Activated CD8-positive, alpha-beta T cell treated with anti-CD3 and anti-CD28 coated beads for 36 hours (primary cell): ENCODE data around the gene CDK11A. TPM values are rescaled to one million over a fixed set of nuclear protein-coding genes. Genes with fewer than 3 reads are reported as not detected.
"Not testable (repeated sequence)": the region's sequence is repeated elsewhere in the genome, so short reads cannot be mapped to it uniquely, and the experiment has no call there.

Experiments used
- ATAC-seq: fragments of 200-7000 bp; cut with Tn5 transposase; one replicate; pipeline ENCODE4 v1.10.0; 2021; ENCODE audit warnings: mild to moderate bottlenecking, moderate library complexity
- CTCF ChIA-PET: fragments of 350-600 bp; sonication (Branson Sonifier 250); formaldehyde crosslinking; loops from one replicate; lab custom pipeline; 2021; ENCODE audit warnings: antibody characterized with exemption; lab: Charles Lee
- POLR2A ChIA-PET: fragments of 350-600 bp; sonication (Branson Sonifier 250); formaldehyde crosslinking; loops from one replicate; lab custom pipeline; 2021; ENCODE audit warnings: antibody characterized with exemption; lab: Charles Lee
- DNase-seq: peaks from one replicate; pipeline ENCODE4 v3.0.0-alpha.2; 2020
- H3K27ac Mint-ChIP-seq: one replicate; pipeline ENCODE4 v1.8.0; 2021; ENCODE audit warnings: mild to moderate bottlenecking, mixed read lengths
- H3K27me3 Mint-ChIP-seq: one replicate; pipeline ENCODE4 v1.8.0; 2021; ENCODE audit warnings: mixed read lengths
- H3K36me3 Mint-ChIP-seq: one replicate; pipeline ENCODE4 v1.8.0; 2021; ENCODE audit warnings: low read depth, mixed read lengths
- H3K4me1 Mint-ChIP-seq: one replicate; pipeline ENCODE4 v1.8.0; 2021; ENCODE audit warnings: low read depth, mixed read lengths
- H3K4me3 Mint-ChIP-seq: one replicate; pipeline ENCODE4 v1.8.0; 2021; ENCODE audit warnings: mild to moderate bottlenecking, moderate library complexity, mixed read lengths
- H3K9me3 Mint-ChIP-seq: one replicate; pipeline ENCODE4 v1.8.0; 2021; ENCODE audit warnings: mixed read lengths
- intact Hi-C: fragments of 100-400 bp; cut with micrococcal nuclease; formaldehyde crosslinking; loops from one replicate; pipeline ENCODE4 v1.10.0; 2022
- total RNA-seq, 2 experiments: library from RNA; stranded (reverse); gene quantifications; one replicate each; pipeline ENCODE4 v1.2.3, GENCODE V29; 2021
- TF ChIP-seq, protein P1 (sequence below): fragments of 200-600 bp; IDR thresholded peaks from one replicate; pipeline ENCODE4 v1.8.0; 2022; ENCODE audit warnings: antibody characterized with exemption, mild to moderate bottlenecking

CDK11A gene
- total RNA-seq, 2 experiments from 2014 or later: 64.8 to 70.6 TPM

DNA sequence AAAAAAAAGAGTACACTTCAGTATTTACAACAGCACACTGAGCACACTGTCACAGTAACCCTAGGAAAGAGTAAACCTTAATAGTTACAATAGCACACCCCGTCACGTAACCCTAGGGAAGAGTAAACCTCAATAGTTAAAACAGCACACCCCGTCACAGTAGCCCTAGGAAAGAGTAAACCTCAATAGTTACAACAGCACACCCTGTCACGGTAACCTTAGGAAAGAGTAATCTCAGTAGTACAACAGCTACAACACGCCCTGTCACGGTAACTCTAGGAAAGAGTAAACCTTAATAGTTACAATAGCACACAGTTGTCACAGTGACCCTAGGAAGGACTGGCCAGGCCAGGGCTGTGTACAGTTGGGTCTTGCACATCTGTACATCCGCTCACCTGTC, 3.0 kb downstream of the CDK11A start:
- H3K4me3 Mint-ChIP-seq: no peak overlapping the region
- CTCF ChIA-PET: no interaction called here
- DNase-seq (no peak), ATAC-seq (no peak)
- H3K27me3 Mint-ChIP-seq: no peaks in the 10 kb centered on the region
- H3K9me3 Mint-ChIP-seq: no peaks in the 10 kb centered on the region
- TF ChIP-seq, protein P1, sequence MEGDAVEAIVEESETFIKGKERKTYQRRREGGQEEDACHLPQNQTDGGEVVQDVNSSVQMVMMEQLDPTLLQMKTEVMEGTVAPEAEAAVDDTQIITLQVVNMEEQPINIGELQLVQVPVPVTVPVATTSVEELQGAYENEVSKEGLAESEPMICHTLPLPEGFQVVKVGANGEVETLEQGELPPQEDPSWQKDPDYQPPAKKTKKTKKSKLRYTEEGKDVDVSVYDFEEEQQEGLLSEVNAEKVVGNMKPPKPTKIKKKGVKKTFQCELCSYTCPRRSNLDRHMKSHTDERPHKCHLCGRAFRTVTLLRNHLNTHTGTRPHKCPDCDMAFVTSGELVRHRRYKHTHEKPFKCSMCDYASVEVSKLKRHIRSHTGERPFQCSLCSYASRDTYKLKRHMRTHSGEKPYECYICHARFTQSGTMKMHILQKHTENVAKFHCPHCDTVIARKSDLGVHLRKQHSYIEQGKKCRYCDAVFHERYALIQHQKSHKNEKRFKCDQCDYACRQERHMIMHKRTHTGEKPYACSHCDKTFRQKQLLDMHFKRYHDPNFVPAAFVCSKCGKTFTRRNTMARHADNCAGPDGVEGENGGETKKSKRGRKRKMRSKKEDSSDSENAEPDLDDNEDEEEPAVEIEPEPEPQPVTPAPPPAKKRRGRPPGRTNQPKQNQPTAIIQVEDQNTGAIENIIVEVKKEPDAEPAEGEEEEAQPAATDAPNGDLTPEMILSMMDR: no peak
- POLR2A ChIA-PET: no interaction called here
- intact Hi-C loops: no loop called here
- H3K36me3 Mint-ChIP-seq: peaks cover 20% of the 10 kb centered on the region
- H3K4me1 Mint-ChIP-seq: peaks cover 4% of the 10 kb centered on the region
- no peak overlapping the region for H3K27ac Mint-ChIP-seq

DNA sequence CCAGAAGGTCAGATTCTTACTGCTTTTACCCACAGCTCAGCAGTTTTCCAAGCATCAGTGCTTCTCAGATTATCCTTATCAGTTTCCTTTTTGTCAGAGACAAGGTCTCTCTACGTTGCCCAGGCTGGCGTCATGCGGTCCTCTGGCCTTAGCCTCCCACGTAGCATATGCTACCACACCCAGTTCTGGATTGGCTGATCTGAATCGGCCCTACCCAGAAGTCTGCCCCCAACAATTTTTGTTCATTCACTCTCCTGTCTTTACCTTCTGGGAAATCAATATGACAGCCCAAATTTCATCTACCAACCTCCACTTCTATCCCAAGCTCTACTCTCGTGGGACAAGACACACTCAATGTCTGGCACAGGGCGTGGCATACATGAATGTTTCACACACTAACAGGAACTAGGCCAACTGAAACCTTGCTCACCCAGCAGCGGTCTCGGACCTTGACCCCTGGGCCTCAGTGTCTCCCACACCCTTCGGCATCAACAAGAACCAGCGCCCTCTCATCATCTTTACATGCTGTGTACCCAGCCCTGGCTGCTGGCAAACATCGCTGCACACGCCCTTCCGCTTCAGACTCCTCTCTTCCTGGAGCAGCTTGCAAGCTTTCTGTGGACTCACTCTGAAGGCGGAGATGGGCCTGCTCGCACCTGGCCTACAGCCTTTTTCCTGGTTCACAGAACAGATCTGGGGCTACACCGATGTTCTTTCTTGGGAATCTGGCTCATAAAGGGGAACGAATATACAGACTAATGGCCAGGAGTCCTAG, 8.9 kb downstream of the CDK11A start:
- POLR2A ChIA-PET, H3K27ac Mint-ChIP-seq, H3K4me3 Mint-ChIP-seq, intact Hi-C loops, H3K4me1 Mint-ChIP-seq, CTCF ChIA-PET, DNase-seq, H3K27me3 Mint-ChIP-seq, ATAC-seq, H3K9me3 Mint-ChIP-seq: not testable (repeated sequence)
- peaks cover 21% of the 10 kb centered on the region for H3K36me3 Mint-ChIP-seq

DNA sequence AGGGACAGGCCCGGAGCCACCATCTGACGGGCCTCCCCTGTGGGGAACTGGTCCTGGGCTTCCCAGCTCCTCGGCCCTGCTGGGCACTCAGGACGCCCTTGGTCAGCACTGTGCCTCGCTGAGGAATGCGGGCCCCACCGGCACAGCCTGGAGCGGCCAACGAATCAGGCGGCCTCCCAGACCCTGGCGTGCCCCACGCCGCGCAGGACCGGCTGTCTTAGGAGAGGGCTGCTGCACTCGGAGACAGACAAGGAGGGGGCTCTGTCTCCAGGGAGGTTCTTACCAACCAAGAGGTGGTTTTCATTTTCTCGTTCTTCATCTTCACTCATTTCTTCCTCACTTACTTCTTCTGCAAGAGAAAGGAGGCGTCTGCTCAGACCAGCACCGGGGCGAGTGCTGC, 16.3 kb downstream of the CDK11A start:
- ATAC-seq, DNase-seq, H3K4me1 Mint-ChIP-seq, H3K36me3 Mint-ChIP-seq, POLR2A ChIA-PET, H3K27me3 Mint-ChIP-seq, H3K9me3 Mint-ChIP-seq, H3K4me3 Mint-ChIP-seq, CTCF ChIA-PET, intact Hi-C loops, H3K27ac Mint-ChIP-seq: not testable (repeated sequence)

DNA sequence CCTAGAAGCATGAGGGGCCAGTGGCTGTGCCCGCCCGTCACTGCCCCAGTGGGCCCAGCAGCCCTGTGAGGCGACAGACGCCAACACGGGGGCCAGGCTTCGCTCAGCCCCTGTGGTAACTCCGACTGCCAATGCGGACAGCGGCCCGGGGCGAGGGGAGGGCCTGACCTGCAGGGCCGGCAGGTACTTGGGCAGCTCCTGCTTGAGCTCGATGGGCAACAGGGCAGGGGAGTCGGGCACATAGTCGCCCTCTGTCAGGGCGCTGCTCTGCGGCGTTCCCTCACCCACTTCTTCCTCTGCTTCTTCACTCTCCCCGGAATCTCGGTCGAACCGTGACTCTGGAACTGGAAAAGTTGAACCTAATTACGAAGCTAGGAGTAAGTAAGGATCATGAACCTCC, 16.9 kb downstream of the CDK11A start:
- ATAC-seq, POLR2A ChIA-PET, H3K27me3 Mint-ChIP-seq, H3K27ac Mint-ChIP-seq, H3K4me3 Mint-ChIP-seq, H3K9me3 Mint-ChIP-seq, DNase-seq, intact Hi-C loops, H3K4me1 Mint-ChIP-seq, CTCF ChIA-PET, H3K36me3 Mint-ChIP-seq: not testable (repeated sequence)

DNA sequence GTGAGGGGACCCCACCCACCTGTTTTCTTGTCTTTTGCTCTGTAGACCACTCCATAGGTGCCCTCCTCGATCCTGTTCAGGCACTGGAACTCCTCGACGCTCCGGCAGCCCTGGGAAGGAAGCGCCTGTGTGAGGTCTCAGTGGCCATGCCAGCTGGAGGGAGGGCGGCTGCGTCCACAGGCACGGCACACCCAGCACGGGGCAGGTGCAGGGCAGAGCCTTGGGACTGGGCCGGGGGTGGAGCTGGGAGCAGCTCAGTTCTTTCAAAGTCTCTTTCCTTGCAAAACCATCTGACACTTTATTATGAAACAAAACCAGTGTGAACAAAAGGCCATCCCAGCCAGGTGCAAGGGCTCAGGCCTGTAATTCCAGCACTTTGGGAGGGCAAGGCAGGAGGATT, 18.5 kb downstream of the CDK11A start:
- intact Hi-C loops, H3K27me3 Mint-ChIP-seq, POLR2A ChIA-PET, H3K36me3 Mint-ChIP-seq, H3K9me3 Mint-ChIP-seq, H3K27ac Mint-ChIP-seq, ATAC-seq, H3K4me3 Mint-ChIP-seq, DNase-seq, H3K4me1 Mint-ChIP-seq, CTCF ChIA-PET: not testable (repeated sequence)

DNA sequence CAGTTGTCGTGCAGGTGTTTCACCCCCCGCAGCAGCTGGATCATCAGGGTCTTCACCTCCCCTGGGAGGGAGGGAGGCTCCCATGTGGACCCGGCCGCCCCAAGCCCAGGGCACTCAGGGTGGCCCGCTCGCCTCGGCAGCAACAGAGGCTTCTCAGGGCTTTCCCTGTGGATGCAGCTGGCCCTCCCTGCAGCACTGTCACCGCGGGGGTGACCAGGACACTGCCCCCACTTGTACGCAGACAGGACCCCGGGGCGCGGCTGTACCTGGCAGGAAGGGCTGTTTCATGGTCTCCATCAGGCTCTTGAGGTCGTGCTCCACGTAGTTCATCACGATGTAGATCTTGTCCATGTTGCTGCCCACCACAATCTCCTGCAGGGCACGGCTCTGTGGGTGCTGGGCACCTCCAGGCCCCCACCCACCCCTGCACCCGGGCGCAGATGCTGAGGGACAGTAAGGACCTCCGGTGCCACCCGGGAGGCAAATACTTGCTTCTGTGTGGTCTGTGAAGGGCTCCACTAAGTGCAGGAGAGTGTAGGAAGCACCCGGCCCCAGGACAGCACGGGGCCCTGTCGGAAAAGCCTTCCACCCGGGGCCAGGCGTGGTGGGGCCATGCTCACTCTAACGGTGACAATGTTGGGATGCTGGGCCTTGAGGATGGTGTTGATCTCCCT, 19.7 kb downstream of the CDK11A start:
- DNase-seq, POLR2A ChIA-PET, H3K9me3 Mint-ChIP-seq, H3K4me1 Mint-ChIP-seq, H3K27me3 Mint-ChIP-seq, intact Hi-C loops, H3K36me3 Mint-ChIP-seq, H3K27ac Mint-ChIP-seq, H3K4me3 Mint-ChIP-seq, ATAC-seq, CTCF ChIA-PET: not testable (repeated sequence)

DNA sequence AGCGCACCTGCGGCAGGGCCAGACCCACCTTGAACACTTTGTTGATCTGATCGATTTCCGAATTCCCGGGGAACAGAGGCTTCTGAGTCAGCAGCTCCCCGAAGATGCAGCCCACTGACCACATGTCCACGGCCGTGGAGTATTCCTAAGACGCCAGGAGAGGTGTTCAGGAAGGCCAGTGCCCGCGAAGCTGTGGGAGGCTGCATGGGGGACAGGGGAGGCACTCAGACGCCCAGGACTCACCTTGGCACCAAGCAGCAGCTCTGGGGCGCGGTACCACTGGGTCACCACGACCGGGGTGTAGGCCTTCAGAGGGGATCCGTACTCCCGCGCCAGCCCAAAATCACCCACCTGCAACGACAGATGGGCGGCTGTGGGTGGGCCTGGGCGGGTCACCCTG, 20.4 kb downstream of the CDK11A start:
- H3K4me3 Mint-ChIP-seq: no peak overlapping the region
- no peak overlapping the region for H3K27ac Mint-ChIP-seq
- peaks cover 7% of the 10 kb centered on the region for H3K36me3 Mint-ChIP-seq
- no peaks in the 10 kb centered on the region for H3K27me3 Mint-ChIP-seq
- DNase-seq: no peak
- intact Hi-C loops: no loop called here
- ATAC-seq: no peak
- no peaks in the 10 kb centered on the region for H3K9me3 Mint-ChIP-seq
- TF ChIP-seq, protein P1: no peak
- POLR2A ChIA-PET: no interaction called here
- H3K4me1 Mint-ChIP-seq: no peaks in the 10 kb centered on the region
- CTCF ChIA-PET: no interaction called here

DNA sequence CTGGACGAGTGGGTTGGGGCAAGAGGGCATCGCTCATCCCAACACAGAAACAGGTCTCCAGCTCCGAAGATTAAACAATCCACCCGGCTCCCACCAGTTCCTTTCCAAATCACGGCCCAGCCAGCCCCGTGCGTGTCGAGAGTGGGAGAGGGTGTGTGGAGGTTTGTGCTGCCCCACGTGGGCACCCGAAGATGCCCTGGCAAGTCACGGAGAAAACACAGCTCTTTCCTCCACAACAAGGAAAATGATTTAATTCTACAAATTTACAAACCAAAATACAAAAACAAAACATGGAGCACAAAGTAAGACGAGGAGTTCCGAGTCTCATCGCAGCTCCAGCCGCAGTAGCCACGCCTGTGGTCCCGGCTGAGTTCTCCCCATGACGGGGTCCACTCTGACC, 21.7 kb downstream of the CDK11A start:
- CTCF ChIA-PET, DNase-seq, H3K27me3 Mint-ChIP-seq, intact Hi-C loops, ATAC-seq, POLR2A ChIA-PET, H3K9me3 Mint-ChIP-seq, H3K36me3 Mint-ChIP-seq, H3K4me1 Mint-ChIP-seq, H3K27ac Mint-ChIP-seq, H3K4me3 Mint-ChIP-seq: not testable (repeated sequence)

DNA sequence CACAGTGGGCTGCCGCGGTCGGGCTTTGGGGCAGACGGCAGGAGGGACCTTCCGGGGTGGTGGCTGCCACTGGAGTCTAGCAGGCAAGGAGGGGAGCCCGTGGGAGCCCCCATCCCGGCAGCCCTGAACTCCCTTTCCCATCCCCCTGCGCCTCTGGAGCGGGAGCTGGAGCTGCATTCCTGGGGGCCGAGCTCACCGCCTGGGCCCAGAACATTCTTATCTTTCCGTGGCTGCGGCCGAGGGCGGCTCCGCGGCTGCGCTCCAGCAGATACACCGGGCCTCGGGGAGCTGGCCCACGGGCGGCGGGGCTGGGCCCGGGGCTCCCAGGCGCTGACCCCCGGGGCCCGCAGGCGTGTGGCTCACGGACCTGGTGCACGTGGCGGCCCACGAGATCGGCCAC, 23.6 kb downstream of the CDK11A start:
- H3K27me3 Mint-ChIP-seq, H3K36me3 Mint-ChIP-seq, DNase-seq, intact Hi-C loops, H3K4me1 Mint-ChIP-seq, CTCF ChIA-PET, POLR2A ChIA-PET, H3K9me3 Mint-ChIP-seq, ATAC-seq, H3K4me3 Mint-ChIP-seq, H3K27ac Mint-ChIP-seq: not testable (repeated sequence)

DNA sequence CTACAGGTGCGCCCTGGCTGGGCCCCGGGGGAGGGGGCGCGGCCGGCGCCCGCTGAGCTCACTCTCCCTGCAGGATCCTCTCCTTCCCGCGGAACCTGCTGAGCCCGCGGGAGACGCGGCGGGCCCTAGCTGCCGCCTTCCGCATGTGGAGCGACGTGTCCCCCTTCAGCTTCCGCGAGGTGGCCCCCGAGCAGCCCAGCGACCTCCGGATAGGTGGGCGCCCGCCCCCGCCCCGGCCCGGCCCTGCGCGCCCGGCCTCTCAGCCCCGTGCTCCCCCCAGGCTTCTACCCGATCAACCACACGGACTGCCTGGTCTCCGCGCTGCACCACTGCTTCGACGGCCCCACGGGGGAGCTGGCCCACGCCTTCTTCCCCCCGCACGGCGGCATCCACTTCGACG, 24.1 kb downstream of the CDK11A start:
- intact Hi-C loops, H3K9me3 Mint-ChIP-seq, H3K36me3 Mint-ChIP-seq, H3K4me3 Mint-ChIP-seq, CTCF ChIA-PET, H3K27ac Mint-ChIP-seq, DNase-seq, POLR2A ChIA-PET, H3K27me3 Mint-ChIP-seq, H3K4me1 Mint-ChIP-seq: not testable (repeated sequence)
- ATAC-seq: peak; percentile 52
